ENCODE data around the gene FAM81A. TPM values are rescaled to one million over a fixed set of nuclear protein-coding genes. Genes with fewer than 3 reads are reported as not detected.
"Not testable (repeated sequence)": the region's sequence is repeated elsewhere in the genome, so short reads cannot be mapped to it uniquely, and the experiment has no call there.

The FAM81A gene
- total RNA-seq, 1 donor from 2014 or later = 0.41 TPM

DNA sequence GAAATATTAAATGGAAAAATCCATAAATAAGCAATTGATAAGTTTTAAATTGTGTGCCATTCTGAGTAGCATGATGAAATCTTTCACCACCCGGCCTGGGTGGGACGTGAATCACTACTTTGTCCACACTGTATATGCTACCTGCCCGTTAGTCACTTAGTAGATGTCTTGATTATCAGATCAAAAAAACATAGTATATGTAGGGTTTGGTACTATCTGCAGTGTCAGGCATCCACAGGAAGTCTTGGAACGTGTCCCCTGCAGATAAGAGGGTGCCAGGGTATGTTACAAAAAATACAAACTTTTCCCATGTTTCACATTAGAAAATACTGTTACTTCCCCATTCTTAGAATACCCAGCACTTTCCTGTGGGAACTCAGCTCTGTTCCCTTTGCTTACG is 35.2 kb downstream of the FAM81A start:
- peak; percentile 4 for DNase-seq (ENCODE audit: extremely low read depth, low read depth, low spot score)

DNA sequence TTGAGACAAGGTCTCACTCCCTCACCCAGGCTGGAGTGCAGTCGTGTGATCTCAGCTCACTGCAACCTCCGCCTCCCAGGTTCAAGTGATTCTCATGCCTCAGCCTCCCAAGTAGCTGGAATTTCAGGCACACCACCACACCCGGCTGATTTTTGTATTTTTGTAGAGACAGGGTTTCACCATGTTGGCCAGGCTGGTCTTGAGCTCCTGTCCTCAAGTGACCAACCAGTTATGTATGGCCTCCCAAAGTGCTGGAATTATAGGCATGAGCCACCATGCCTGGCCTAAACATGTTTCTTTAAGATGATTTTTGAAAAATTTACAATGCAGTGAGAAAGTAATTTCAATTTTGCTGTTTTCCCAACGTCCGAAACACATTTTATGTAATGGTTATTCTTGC is 37.2 kb downstream of the FAM81A start:
- DNase-seq (ENCODE audit: extremely low read depth, low read depth, low spot score) = not testable (repeated sequence)

DNA sequence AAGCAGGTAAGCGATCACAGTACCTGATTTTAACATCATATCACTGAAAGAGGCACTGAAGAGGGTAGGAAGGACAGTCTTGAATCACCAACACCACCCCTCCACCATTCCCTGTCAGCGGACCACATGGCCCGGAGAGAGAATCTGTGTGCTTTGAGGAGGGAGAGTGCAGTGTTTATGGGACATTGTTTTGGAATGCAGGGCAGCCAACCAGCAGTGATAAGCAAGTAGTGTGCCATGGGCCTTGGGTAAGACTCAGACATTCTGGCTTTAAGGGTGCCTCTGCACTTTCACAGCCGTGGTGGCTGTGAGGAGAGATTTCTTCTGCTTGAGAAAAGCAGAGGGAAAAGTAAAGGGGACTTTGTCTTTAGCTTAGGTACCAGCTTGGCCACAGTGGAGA is 46.4 kb downstream of the FAM81A start:
- DNase-seq (ENCODE audit: extremely low read depth, low read depth, low spot score) = no peak

GRCh38 chr15:59485036-59485435 is 47.0 kb downstream of the FAM81A start:
- DNase-seq (ENCODE audit: extremely low read depth, low read depth, low spot score) = no peak

DNA sequence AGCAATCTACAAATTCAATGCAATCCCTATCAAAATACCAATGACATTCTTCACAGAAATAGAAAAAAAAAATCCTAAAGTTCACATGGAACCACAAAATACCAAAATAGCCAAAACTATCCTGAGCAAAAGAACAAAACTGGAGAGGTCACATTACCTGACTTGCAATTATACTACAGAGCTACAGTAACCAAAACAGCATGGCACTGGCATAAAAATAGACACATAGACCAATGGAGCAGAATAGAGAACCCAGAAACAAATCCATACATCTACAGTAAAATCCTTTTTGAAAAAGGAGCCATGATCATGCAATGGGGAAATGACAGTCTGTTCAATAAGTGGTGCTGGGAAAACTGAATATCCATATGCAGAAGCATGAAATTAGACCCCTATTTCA is 51.5 kb downstream of the FAM81A start:
- not testable (repeated sequence) for DNase-seq (ENCODE audit: extremely low read depth, low read depth, low spot score)

DNA sequence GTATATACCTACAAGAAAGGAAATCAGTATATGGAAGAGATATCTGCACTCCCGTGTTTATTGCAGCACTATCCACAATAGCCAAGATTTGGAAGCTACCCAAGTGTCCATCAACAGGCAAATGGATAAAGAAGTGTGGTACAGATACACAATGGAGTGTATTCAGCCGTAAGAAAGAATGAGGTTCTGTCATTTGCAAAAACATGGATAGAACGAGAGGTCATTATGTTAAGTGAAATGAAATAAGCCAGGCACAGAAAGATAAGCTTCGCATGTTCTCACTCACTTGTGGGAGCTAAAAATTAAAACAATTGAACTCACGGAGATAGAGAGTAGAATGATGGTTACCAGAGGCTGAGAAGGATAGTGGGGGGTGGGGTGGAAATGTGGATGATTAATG is 53.1 kb downstream of the FAM81A start:
- no peak for DNase-seq (ENCODE audit: extremely low read depth, low read depth, low spot score)

DNA sequence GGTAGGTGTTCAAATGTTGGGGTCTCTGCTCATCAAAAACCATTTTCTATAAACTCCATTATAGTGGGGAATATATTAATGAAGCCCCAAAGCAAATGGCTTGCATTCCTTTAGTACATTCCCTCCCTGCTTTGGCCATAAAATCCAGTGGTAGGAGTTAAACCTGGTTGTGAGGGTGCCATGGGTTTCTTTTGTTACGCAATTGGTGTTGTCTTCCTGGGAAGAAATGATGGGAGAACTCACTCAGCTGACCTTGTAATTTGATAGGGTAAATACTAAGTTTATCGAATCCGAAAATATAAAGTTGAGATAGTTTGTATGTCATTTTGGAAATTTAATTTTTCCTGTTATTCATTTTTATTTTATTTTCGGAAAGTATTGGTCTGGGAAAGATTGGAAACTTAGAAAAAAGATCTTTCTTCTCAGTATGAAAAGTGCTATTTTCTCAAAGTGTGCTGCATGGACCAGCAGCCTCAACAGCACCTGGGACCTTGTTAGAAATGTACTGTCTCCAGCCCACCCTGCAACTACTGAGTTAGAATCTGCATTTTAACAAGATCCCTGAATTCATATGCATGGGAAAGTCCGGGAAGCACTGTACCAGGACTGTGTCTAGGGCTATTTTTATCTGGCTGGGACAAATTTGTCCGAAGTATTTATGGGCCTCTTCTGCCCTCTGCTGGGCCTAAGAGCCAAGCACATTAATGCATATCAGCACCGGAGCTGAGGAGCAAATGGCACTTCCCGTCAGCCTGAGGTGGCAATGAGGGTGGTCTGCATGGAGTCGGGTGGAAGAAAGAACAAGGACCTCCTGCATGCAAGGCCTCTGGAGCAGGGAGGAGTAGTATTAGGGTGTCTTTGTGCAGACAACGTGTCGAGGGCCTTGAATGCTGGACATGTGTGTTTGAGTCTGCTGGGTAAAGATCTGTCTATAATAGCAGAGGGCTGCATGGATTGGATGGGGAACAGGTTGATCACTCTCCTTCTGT is 54.7 kb downstream of the FAM81A start:
- peak; percentile 45 for DNase-seq (ENCODE audit: extremely low read depth, low read depth, low spot score)

DNA sequence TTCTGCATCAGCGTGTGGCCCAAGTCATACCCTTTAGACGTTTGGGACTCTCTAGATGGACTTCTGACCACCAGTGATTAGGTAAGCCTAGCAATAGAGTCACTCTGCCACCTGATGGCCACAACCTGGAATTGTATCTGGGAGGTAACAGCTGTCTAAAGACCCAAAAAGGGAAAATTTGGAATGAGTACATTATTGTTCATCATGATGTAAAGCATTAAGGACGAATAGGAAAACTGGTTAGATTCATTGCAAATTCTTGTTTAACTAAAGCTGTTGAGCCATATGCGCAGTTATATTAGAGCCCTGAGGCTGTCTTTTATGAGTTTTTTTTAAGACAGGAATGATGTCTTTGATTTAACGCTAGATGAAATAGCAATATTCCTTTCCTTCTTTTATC is 63.6 kb downstream of the FAM81A start:
- peak; percentile 20 for DNase-seq (ENCODE audit: extremely low read depth, low read depth, low spot score)

DNA sequence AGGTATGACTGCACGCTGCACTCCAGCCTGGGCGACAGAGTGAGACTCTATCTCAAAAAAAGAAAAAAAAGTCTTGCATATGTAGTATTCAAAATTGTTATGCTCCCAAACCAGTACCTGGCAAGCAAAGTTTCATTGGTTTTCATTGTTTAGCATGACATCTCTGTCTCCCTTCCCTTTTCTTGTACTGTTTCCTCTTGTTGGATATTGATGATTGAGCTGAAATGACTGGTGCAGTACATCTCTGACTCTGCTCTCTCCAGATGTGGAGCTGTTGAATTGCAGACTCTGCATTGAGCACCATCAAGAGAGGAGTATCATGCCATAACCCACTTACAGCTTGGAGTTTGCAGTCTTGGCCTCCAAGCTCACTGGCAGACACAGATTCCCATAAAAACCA is 77.2 kb downstream of the FAM81A start:
- no peak for DNase-seq (ENCODE audit: extremely low read depth, low read depth, low spot score)

GRCh38 chr15:59516655-59517461 is 78.9 kb downstream of the FAM81A start:
- DNase-seq (ENCODE audit: extremely low read depth, low read depth, low spot score) = no peak

GRCh38 chr15:59519329-59519728 is 81.3 kb downstream of the FAM81A start:
- DNase-seq (ENCODE audit: extremely low read depth, low read depth, low spot score) = no peak

DNA sequence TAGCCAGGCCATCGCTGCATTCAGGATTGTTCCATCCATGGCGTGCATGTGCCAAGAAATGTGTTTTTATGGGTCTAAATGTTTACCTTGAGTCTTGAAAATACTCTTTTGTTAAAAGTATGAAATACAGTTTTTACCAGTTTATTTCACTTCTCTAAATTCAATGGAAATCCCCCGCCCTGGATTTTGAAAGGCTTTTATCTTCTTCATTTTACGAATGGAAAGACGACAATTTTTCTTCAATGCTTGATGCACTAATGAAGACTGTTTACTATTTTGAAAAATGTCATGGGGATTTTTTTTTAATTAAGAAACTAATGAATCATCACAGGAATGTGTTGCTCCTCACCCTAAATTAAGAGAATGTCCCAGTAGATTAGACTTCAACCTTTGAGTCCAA is 83.5 kb downstream of the FAM81A start:
- no peak for DNase-seq (ENCODE audit: extremely low read depth, low read depth, low spot score)

GRCh38 chr15:59522988-59523461 is 85.0 kb downstream of the FAM81A start:
- no peak for DNase-seq (ENCODE audit: extremely low read depth, low read depth, low spot score)

DNA sequence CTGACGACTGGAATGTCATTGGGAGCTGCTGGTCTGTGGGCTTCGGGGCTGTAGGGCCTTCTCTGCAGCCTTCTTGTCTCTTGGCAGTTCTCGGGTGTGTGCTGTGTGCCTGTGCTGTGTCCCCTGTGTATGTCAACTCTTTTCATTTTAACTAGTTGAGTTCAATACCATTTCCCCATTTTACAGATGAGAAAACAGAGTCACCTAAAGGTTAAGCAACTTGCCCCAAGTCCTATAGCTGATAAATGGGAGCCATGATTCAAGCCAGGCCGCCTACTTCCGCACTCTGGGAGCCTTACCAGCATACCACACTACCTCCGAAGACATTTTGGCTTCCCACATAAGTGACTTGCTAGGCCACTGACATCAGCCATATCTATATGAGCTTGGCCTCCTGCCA is 85.7 kb downstream of the FAM81A start:
- DNase-seq (ENCODE audit: extremely low read depth, low read depth, low spot score) = no peak

DNA sequence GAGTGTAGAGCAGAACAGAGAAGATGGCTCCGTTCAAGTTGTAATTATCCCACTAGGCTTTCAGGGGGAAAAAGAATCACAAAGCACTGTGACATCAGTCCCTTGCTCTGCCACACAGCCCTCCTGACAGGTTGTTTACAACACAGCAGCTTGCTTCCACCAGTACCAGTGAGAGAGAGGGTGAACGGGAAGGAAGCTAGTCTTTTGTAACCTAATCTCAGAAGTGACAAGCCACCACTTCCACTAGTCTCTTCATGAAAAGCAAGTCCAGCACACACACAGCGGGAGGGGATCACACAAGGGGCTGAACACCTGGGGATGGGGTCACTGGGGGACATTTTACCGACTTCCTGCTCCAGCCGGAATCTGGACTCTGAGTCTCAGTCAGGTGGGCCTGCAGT is 86.3 kb downstream of the FAM81A start:
- no peak for DNase-seq (ENCODE audit: extremely low read depth, low read depth, low spot score)

GRCh38 chr15:59526466-59526865 is 88.5 kb downstream of the FAM81A start:
- not testable (repeated sequence) for DNase-seq (ENCODE audit: extremely low read depth, low read depth, low spot score)

- DNase-seq (ENCODE audit: extremely low read depth, low read depth, low spot score) = no peak
These were observed 90.4 kb downstream of the FAM81A start for GRCh38 chr15:59528429-59528828.

GRCh38 chr15:59528961-59529402 is 91.0 kb downstream of the FAM81A start:
- DNase-seq (ENCODE audit: extremely low read depth, low read depth, low spot score) = peak; percentile 64

GRCh38 chr15:59531066-59531675 is 93.2 kb downstream of the FAM81A start:
- no peak for DNase-seq (ENCODE audit: extremely low read depth, low read depth, low spot score)

GRCh38 chr15:59532770-59533379 is 94.9 kb downstream of the FAM81A start:
- no peak for DNase-seq (ENCODE audit: extremely low read depth, low read depth, low spot score)

- no peak for DNase-seq (ENCODE audit: extremely low read depth, low read depth, low spot score)
These were observed 98.6 kb downstream of the FAM81A start for GRCh38 chr15:59536553-59536952.

Data from glomerular endothelial cell (primary cell).